Muscle layer of colon (tissue), 2 donors: ENCODE results near the gene VOPP1.
"Not testable (repeated sequence)": the region's sequence is repeated elsewhere in the genome, so short reads cannot be mapped to it uniquely, and the experiment has no call there.

ENCODE experiments used
- H3K27ac ChIP-seq: one replicate; pipeline ENCODE4 v1.7.0; 2013; ENCODE audit warnings: low read depth, mild to moderate bottlenecking, low read length, moderate library complexity
- H3K27me3 ChIP-seq, 2 donors: one replicate each; pipeline ENCODE4 v1.7.0; 2013; ENCODE audit warnings: low read length in 2 of 2, mild to moderate bottlenecking in 2 of 2; ENCODE audit not compliant: insufficient read depth in 2 of 2, control insufficient read depth in 1 of 2
- H3K36me3 ChIP-seq: one replicate; pipeline ENCODE4 v1.7.0; 2013; ENCODE audit warnings: mild to moderate bottlenecking, low read length; ENCODE audit not compliant: insufficient read depth
- H3K4me1 ChIP-seq: one replicate; pipeline ENCODE4 v1.7.0; 2013; ENCODE audit warnings: mild to moderate bottlenecking, low read length; ENCODE audit not compliant: insufficient read depth
- H3K4me3 ChIP-seq, 2 donors: one replicate each; pipeline ENCODE4 v1.7.0; 2013; ENCODE audit warnings: low read length in 2 of 2, low read depth in 1 of 2, mild to moderate bottlenecking in 1 of 2, moderate library complexity in 1 of 2
- H3K9ac ChIP-seq: one replicate; pipeline ENCODE4 v1.7.0; 2013; ENCODE audit warnings: low read length
- H3K9me3 ChIP-seq: one replicate; pipeline ENCODE4 v1.7.0; 2013; ENCODE audit warnings: mild to moderate bottlenecking, low read length
- donor health status: abdominal sarcoma.
- donor health status: Adenocarcinoma of cecum.

VOPP1 gene

GRCh38 chr7:55572378-55573233, at the start of gene VOPP1:
Gene VOPP1 (minus strand): TSS chr7:55572502. CDS start chr7:55572324, 178 bp downstream.
- Histone ChIP-seq H3K27me3 (no peaks in the 10 kb centered on the region), H3K4me1 (peaks cover 13% of the 10 kb centered on the region), H3K9ac (peak within 1 kb of the TSS; percentile 55), H3K9me3 (no peaks in the 10 kb centered on the region), H3K4me3 (peak within 1 kb of the TSS; percentile 74 to 96), H3K27ac (peak within 1 kb of the TSS; percentile 87), H3K36me3 (no peaks in the 10 kb centered on the region)

GRCh38 chr7:55618913-55619312, 46.6 kb upstream of the VOPP1 start:
- Histone ChIP-seq H3K9me3 (no peaks in the 10 kb centered on the region), H3K36me3 (no peaks in the 10 kb centered on the region), H3K27me3 (no peaks in the 10 kb centered on the region), H3K9ac (no peak overlapping the region), H3K4me3 (no peak overlapping the region), H3K4me1 (no peaks in the 10 kb centered on the region), H3K27ac (no peak overlapping the region)

GRCh38 chr7:55614365-55615064, 42.2 kb upstream of the VOPP1 start:
- not testable (repeated sequence) for H3K36me3 ChIP-seq, H3K27ac ChIP-seq, H3K9me3 ChIP-seq, H3K9ac ChIP-seq, H3K4me1 ChIP-seq, H3K4me3 ChIP-seq, H3K27me3 ChIP-seq

- not testable (repeated sequence) for H3K9ac ChIP-seq, H3K4me3 ChIP-seq, H3K36me3 ChIP-seq, H3K27ac ChIP-seq, H3K9me3 ChIP-seq, H3K4me1 ChIP-seq, H3K27me3 ChIP-seq
These were observed 37.4 kb upstream of the VOPP1 start for GRCh38 chr7:55609726-55610125.

- H3K4me3 ChIP-seq, H3K36me3 ChIP-seq, H3K4me1 ChIP-seq, H3K27me3 ChIP-seq, H3K9ac ChIP-seq, H3K27ac ChIP-seq, H3K9me3 ChIP-seq: not testable (repeated sequence)
These were observed 33.4 kb upstream of the VOPP1 start for GRCh38 chr7:55605661-55606060.

GRCh38 chr7:55597944-55598499, 25.7 kb upstream of the VOPP1 start:
- H3K9ac ChIP-seq, H3K27me3 ChIP-seq, H3K27ac ChIP-seq, H3K9me3 ChIP-seq, H3K4me1 ChIP-seq, H3K4me3 ChIP-seq, H3K36me3 ChIP-seq: not testable (repeated sequence)

GRCh38 chr7:55597214-55597739, 25.0 kb upstream of the VOPP1 start:
- not testable (repeated sequence) for H3K4me3 ChIP-seq, H3K9me3 ChIP-seq, H3K27ac ChIP-seq, H3K9ac ChIP-seq, H3K36me3 ChIP-seq, H3K27me3 ChIP-seq, H3K4me1 ChIP-seq

GRCh38 chr7:55595511-55595910, 23.2 kb upstream of the VOPP1 start:
- peaks cover 4% of the 10 kb centered on the region for H3K4me1 ChIP-seq
- no peak overlapping the region for H3K27ac ChIP-seq
- H3K9ac ChIP-seq = no peak overlapping the region
- H3K36me3 ChIP-seq = no peaks in the 10 kb centered on the region
- H3K4me3 ChIP-seq = no peak overlapping the region
- no peaks in the 10 kb centered on the region for H3K27me3 ChIP-seq
- H3K9me3 ChIP-seq = no peaks in the 10 kb centered on the region

GRCh38 chr7:55594870-55595269, 22.6 kb upstream of the VOPP1 start:
- Histone ChIP-seq H3K27me3 (no peaks in the 10 kb centered on the region), H3K27ac (no peak overlapping the region), H3K4me1 (peaks cover 4% of the 10 kb centered on the region), H3K9me3 (no peaks in the 10 kb centered on the region), H3K4me3 (no peak overlapping the region), H3K9ac (no peak overlapping the region), H3K36me3 (no peaks in the 10 kb centered on the region)

GRCh38 chr7:55594414-55594813, 22.1 kb upstream of the VOPP1 start:
- Histone ChIP-seq H3K9ac (no peak overlapping the region), H3K36me3 (no peaks in the 10 kb centered on the region), H3K4me1 (peaks cover 4% of the 10 kb centered on the region), H3K27me3 (no peaks in the 10 kb centered on the region), H3K4me3 (no peak overlapping the region), H3K9me3 (no peaks in the 10 kb centered on the region), H3K27ac (no peak overlapping the region)

GRCh38 chr7:55593515-55594318, 21.4 kb upstream of the VOPP1 start:
- no peaks in the 10 kb centered on the region for H3K9me3 ChIP-seq
- no peaks in the 10 kb centered on the region for H3K36me3 ChIP-seq
- H3K4me1 ChIP-seq = peaks cover 4% of the 10 kb centered on the region
- no peak overlapping the region for H3K9ac ChIP-seq
- H3K27ac ChIP-seq = no peak overlapping the region
- H3K4me3 ChIP-seq = no peak overlapping the region
- H3K27me3 ChIP-seq = no peaks in the 10 kb centered on the region
